Neural cell (in vitro differentiated cells): ENCODE data around the gene KIF1B.

Experiments
- CTCF ChIP-seq: fragments of 450-650 bp; IDR thresholded peaks from 2 replicates; pipeline ENCODE4 v1.5.1; 2014; ENCODE audit warnings: antibody characterized with exemption, mild to moderate bottlenecking, moderate library complexity; ENCODE audit not compliant: poor library complexity, severe bottlenecking
- POLR2AphosphoS5 ChIP-seq: IDR thresholded peaks from 2 replicates; pipeline ENCODE4 v1.6.1; 2012
- REST ChIP-seq: IDR thresholded peaks from 2 replicates; pipeline ENCODE4 v1.6.1; 2012; ENCODE audit warnings: borderline replicate concordance
- SMC3 ChIP-seq: fragments of 450-650 bp; conservative IDR thresholded peaks from 2 replicates; pipeline ENCODE4 v1.6.1; 2014; ENCODE audit warnings: antibody characterized with exemption, mild to moderate bottlenecking, moderate library complexity; ENCODE audit not compliant: poor library complexity

- TF ChIP-seq CTCF (no peak), REST (no peak), SMC3 (no peak), POLR2AphosphoS5 (no peak)
Measured at GRCh38 chr1:10320336-10320735, 110.0 kb downstream of the KIF1B start.
